ENCODE data around the gene STON2.
"Not testable (repeated sequence)": the region's sequence is repeated elsewhere in the genome, so short reads cannot be mapped to it uniquely, and the experiment has no call there.

STON2 gene

DNA sequence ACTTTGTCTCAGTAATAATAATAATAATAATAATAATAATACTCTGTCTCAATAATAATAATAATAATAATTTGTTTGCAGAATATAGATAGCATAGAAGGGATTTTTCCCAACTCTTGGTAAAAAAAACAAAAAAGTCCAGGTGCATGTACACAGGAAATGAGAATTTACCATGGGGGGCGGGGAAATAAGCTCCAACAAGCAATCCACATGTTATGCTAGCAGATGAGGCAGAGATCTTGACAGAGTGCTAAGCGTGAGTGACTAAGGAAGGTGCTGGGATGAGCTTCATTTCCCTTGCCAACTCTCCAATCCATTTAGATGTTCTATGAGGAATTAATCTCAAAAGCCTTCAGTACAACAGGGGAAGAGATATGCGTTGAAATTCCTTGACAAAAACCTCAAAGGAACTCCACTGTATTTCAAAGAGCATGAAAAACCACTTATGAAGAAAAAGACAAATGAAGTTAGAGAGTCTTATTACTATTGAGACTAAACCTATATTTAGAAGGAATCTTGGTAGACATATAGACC, 134.4 kb downstream of the STON2 start:
- no peak for DNase-seq (ENCODE audit: low read depth)

DNA sequence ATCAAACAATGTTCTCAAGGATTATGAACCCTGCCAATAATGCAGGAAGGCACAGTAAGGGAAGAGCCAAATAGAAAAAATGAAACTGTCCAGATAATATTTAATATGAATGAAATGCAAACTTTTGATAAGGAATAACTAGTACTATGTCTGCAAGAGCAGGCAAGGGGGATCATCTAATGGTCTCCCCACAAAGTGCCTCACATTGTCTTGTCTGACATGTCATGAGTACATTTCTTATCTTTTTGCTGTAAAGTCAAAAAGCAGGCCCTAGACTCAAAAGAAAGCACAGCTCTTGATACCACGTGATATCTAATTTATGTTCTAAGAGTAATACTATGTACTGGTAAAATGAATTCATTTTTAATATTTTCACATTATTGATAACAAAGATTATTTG, 135.5 kb downstream of the STON2 start:
- DNase-seq (ENCODE audit: low read depth), result no peak

DNA sequence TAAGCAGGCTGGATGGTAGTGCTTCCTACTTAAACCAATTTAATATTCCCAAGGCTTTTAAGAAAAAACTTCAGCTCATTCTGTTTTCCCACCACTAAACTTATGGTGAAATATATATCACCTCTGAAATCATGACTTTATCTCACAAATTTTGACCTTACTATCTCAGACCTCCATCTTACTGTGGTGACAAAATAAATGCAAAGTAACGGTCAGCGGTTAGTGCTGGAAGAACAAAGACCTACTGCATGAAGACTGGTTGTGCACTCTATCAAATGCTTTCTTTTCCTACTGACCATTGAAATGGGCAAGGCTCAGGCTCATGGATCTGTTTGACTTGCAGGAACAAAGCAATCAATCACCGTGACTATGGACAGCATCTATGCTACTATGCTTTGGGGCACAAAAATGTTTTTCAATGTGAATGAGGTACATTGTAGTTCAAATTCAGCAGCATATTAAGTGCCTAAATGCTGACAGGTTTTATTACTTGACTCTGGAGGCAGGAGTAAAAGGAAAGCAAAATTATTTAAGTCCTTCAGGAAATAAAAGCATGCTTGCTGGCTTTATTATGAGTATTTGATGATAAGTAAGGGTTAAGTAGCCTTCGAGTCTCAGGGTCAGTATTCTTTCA, 136.2 kb downstream of the STON2 start:
- DNase-seq (ENCODE audit: low read depth), result no peak

DNA sequence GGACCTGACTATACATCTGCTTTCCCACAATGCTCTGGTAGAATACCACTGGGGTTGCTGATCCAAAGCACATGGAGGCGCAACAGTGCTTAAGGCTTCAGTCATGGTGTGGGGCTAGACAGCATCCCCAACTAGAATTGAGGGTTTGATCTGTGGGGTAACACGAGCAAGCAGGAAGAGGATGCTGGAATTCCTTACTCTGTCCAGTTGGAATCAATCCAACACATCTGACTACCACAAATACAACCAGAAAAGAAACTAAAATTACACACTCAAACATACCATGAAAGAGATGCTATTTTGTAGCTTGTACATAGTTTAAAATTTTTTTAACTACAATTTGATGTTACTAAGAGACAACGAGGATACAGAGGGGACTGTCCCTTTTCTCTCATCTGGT, 138.9 kb downstream of the STON2 start:
- DNase-seq (ENCODE audit: low read depth), result no peak

DNA sequence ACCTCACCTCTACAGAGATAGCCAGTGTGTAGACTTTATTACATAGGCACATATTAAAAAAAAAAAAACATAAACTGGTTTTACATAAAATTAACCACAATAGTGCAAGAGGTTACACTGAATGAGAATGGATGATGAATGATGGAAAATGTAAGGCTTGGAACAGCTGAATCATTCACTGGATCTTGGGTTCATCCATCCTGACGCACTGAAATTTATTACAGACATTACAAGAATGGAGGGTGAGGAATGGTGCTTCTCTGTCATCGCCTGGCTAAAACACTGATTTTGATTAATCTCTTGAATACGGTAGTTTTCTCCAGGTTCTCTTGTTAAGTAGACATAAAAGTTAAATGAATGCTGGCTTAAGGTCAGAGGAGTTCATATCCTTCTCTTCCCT, 139.4 kb downstream of the STON2 start:
- DNase-seq (ENCODE audit: low read depth), result no peak

DNA sequence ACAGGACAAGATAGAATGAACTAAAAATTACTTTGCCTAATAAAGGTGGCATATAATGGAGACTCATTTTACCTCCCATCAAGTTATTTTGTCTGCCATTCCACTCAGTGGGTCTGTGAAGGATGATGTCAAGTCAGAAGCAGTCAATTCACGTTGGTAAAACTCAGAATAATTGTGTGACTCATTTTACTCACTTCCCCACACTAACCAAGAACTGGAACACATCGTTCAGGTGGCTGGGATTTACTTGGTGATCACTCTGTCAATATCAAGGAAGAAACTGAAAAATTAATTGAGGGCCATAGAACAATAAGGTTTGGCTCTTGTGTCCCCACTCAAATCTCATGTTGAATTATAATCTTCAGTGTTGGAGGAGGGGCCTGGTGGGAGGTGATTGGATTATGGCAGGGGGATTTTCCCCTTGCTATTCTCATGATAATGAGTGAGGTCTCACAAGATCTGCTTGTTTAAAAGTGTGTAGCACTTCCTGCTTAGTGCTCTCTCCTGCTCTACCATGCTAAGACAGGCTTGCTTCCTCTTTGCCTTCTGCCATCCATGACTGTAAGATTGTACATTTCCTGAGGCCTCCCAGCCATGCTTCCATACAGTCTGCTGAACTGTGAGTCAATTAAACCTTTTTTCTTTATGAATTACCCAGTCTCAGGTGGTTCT, 143.7 kb downstream of the STON2 start:
- DNase-seq (ENCODE audit: low read depth), result no peak

DNA sequence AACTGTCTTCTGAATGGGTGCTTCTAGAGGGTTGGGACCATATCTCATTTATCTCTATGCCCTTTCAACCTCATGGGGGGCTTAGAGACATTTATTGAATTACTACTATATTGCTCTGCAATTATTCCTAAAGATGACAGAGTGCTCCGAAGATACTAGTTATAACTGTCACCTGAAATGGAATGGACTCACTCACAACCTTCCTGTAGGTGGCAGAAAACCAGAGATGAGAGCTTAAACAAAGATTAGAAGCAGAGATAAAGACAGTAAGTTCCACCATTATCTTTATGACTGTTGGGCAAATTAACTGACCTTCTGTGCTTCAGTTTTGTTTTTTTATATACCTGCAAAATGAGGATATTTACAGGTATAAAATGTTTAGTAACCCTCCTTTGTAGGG, 147.8 kb downstream of the STON2 start:
- no peak for DNase-seq (ENCODE audit: low read depth)

DNA sequence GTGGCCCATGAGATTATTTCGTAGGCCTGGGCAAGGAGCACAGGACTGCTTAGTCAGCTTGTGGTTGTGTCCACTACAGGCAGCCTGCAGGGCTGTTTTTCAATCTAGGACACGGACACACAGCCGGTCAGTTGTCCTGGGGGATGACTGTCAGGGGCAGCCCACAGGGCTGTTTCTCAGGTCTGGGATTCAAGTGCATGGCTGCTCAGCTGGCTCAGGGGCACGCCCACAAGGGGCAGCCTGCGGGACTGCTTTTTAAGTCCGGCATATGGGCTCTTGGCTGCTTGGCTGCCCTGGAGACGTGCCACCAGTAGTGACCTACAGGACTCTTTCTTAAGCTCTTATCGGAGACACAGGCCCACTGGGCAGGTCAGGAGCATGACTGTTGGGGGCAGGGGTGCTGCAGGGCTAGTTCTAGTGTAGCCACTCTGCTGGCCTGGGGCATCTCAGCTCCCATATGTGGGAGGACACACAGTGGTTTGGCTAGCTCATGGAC, 152.8 kb downstream of the STON2 start:
- DNase-seq (ENCODE audit: low read depth), result peak; percentile 23

DNA sequence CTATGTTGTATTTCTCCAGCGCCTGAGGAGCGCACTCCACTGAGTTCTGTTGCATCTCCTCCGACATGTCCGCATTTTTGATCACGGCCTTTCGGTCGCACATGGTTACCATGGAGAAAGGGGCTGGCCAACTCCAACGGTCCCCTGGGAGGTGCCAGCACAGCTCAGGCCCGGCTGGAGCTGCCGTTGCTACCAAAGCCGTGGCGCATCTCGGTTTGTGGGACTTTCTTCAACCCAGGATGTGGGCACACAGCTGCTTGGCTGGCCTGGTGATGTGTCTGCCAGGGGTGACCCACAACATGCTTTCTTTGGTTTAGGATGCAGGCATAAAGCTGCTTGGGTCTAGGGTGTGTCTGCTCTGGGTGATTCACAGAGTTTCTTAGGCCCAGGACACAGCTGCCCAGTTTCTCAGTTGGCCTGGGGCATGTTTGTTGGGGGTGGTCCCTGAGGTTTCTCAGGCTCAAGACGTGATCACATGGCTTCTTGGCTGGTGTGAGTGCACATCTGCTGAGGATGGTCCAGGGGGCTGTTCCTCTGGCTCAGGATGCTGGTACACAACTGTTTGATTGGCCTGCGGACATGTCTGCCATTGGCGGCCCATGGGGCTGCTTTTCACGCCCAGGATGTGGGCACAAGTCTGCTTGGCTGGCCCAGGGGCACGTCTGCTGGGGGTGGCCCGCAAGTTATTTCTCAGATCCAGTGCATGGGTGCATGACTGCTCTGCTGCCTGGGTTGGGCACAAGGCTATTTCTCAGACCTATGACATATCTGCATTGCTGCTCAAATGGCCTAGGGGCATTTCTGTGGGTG, 153.5 kb downstream of the STON2 start:
- DNase-seq (ENCODE audit: low read depth), result peak; percentile 26

DNA sequence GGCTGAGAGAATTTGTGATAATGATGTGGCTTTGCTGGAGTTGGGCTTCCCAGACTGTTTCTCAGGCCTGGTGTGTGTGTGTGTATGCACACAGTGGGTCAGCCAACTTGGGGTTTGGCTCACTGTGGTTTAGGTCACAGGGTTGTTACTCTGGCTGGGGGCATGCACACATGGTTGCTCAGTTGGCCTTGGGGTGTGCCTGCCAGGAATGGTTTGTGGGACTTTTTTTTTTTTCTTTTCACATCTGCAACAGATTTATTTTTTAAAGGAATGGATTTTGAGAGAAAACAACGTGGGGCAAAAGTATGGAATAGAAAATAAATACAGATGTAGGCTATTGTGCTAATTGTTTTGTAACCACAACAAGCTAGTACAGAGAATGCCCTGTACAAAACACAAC, 154.4 kb downstream of the STON2 start:
- peak; percentile 14 for DNase-seq (ENCODE audit: low read depth)

DNA sequence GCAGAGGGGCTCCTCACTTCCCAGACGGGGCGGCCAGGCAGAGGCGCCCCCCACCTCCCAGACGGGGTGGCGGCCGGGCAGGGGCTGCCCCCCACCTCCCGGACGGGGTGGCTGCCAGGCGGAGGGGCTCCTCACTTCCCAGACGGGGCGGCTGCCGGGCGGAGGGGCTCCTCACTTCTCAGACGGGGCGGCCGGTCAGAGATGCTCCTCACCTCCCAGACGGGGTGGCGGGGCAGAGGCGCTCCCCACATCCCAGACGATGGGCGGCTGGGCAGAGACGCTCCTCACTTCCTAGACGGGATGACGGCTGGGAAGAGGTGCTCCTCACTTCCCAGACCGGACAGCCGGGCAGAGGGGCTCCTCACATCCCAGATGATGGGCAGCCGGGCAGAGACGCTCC, 155.7 kb downstream of the STON2 start:
- not testable (repeated sequence) for DNase-seq (ENCODE audit: low read depth)

DNA sequence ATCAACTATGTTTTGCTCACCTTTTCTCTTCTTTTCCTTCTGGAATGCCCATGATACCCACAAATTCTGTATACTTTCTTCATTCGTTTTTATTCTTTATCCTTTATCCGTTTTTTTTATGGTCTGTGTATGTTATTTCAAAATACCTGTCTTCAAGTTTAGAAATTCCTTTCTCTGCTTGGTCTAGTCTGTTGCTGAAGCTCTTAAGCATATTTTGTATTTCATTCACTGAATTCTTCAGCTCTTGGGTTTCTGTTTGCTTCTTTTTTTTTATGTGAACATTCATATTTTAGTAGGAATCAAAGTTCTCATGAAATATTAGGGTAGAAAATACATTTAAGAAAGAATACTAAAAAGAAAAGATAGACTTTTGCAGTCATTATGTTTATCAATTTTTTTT, 156.6 kb downstream of the STON2 start:
- DNase-seq (ENCODE audit: low read depth), result no peak

DNA sequence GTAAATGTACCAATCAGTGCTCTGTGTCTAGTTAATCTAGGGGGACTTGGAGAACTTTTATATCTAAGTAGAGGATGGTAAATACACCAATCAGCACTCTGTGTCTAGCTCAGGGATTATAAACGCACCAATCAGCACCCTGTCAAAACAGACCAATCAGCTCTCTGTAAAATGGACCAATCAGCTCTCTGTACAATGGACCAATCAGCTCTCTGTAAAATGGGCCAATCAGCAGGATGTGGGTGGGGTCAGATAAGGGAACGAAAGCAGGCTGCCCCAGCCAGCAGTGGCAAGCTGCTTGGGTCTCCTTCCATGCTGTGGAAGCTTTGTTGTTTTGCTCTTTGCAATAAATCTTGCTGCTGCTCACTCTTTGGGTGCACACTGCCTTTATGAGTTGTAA, 163.3 kb downstream of the STON2 start:
- DNase-seq (ENCODE audit: low read depth), result not testable (repeated sequence)

DNA sequence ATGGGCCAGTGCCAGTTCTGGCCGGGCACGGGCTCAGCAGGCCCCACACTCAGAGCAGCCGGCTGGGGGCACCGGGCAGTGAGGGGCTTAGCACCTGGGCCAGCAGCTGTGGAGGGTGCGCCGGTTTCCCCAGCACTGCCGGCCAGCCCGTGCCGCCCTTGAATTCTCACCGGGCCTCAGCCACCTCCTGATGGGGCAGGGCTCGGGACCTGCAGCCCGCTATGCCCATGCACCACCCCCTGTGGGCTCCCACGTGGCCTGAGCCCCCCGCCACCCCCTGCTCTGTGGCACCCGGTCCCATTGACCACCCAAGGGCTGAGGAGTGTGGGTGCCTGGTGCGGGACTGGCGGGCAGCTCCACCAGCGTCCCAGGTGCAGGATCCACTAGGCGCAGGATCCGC, 164.0 kb downstream of the STON2 start:
- DNase-seq (ENCODE audit: low read depth), result no peak

DNA sequence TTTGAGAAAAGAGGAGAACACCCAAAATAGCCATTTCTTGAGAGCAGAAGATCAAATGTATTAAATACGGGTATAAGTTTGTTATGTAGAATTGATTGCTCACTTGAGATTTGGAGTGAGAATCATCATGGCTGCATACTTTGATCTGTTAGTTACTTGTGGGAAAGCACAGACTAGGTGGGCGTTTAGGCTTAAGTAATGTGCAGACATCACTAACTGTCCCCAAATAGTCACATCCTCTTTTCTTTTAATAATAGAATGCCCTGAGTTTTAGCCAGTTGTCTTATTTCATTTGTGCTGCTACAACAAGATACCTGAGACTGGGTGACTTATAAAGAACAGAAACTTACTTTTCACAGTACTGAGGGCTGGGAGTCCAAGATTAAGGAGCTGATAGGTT, 165.0 kb downstream of the STON2 start:
- no peak for DNase-seq (ENCODE audit: low read depth)

DNA sequence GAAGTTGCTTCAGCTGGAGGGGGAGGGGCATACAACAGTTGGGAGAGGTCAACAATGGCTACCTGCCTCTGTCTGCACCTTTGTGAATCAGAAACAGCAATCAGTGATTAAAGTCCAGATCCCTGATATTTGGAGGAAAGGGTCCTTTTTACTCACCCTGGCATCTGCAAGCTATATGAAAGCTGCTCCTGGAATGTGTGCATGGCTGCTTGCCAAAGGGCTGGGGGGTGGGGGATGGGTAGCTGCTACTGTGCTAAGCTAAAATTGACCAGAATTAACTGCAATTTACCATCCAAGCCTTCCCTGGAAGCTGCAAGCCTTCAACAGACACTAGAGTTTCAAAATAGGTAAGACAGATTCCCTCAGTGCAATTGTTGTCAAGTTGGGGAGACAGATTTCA, 165.8 kb downstream of the STON2 start:
- DNase-seq (ENCODE audit: low read depth), result no peak

DNA sequence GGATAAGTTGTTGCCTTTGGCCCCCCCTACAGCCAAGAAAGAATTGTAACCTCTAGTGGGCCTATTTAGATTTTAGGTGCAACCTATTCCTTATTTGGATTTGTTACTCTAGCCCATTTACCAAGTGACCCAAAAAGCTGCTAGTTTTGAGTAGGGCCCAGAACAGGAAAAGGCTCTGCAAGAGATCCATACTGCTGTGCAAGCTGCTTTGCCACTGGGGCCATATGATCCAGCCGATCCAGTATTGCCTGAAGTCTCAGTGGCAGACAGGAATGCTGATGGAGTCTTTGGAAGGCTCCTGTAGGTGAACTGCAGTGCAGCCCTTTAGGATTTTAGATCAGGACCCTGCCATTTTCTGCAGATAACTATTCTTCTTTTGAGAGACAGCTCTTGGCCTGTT, 166.5 kb downstream of the STON2 start:
- DNase-seq (ENCODE audit: low read depth), result no peak

DNA sequence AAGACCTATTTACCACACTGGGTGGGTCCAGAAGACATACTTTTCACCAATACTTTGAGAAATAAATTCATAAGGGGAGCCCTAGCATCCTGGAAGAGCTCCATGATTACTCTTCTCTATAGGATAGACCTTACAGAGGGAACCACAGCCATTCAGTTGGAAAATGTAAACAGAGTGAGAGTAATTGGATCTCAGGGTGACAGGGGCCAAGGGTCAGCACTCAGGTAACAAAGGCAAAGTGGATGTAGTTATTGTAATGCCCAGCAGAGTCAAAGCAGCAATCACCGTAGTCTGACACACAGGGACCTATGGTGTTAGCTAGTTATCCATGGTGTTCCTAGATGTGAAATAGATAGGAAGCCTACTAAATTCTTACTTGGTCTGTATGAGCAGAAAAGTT, 168.6 kb downstream of the STON2 start:
- DNase-seq (ENCODE audit: low read depth), result no peak

DNA sequence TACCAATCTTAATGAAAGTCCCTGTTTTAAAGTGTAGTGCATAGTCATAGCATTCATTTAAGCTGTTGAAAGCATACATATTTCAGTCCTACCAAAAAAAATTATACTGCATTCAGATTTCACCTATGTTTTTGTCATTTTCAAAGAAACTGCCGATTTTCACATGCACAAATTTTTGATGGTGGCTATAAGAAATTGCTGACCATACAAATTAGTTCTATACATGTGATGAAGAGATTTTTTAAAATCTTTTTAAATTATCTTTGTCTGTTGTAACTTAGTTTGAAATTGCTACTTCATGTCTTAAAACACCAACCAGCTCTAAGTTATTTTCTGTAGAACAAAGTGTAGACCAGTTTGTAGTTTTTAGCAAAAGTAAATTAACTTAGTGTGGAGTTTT, 175.9 kb downstream of the STON2 start:
- no peak for DNase-seq (ENCODE audit: low read depth)

DNA sequence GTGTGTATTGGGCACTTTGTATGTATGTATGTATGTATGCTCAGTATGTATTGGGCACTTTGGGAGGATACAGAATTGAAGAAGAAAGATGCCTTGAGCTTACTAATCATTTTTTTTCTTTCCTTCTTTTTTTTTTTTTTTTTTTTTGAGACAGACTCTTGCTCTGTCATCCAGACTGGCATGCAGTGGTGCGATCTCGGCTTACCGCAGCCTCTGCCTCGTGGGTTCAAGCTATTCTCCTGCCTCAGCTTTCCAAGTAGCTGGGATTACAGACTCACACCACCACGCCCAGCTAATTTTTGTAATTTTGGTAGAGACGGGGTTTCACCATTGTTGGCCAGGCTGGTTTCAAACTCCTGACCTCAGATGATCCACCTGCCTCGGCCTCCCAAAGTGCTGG, 176.3 kb downstream of the STON2 start:
- not testable (repeated sequence) for DNase-seq (ENCODE audit: low read depth)

DNA sequence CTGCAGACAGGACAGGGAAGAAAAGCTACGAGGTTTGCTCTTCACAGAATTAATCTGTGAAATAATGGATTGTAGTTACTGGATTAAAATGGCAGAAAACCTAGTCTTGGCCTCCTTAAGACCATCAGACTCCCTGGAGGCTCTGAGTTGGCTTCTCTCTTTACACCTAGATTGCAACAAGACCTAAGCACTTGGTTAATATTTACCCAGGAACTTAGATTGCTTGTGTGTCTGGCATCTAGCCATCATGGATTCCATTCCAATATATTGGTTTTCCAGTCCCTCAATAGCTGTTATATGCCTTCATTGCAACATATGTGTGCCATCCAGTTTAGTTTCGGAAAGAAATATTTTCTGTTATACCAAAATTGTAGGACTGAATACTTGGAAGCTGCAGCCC, 177.4 kb downstream of the STON2 start:
- DNase-seq (ENCODE audit: low read depth), result no peak

DNA sequence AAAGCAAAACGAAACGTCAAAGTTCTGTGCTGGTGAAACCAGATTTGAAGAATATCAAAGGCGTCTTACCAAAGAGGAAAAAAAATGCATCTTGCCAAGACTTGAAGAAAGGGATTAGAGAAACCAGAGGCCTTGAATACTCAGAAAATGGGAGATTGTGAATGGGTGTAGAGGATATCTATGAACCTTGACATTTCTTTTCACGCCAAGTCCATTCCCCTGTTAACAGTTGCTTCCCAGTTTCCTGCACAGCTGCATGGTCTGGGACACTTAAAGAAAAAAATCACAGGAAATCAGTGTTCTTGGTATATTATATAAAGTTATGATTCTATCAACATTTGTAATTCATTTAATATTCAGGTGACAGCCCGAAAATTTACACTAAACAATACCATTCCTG, 178.0 kb downstream of the STON2 start:
- DNase-seq (ENCODE audit: low read depth), result no peak

DNA sequence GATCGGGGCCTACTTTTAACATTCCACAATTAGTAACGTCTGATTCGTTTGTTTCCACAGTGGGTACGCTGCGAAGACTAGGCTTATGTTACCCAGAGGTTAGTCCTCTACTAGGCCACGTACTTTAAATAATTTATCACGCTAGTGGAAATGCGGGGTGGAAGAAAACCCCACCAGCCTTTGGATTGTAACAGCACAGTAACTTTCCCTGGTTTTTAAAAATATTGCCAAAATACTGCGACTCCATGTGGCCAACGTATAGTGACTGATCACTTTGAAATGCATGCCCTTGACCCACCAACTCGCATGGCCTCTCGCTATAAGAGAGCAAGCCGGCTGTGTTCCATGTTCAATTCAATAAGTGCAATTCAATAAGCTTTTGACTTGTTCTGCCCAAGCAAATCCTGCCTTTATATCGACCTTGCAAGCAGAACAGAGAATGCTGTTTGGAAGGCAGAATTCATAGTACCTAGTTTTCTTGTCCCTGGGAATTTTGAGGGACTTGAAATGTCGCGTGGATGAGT, 178.5 kb downstream of the STON2 start:
- no peak for DNase-seq (ENCODE audit: low read depth)

Data from GM04503 (cell line).